ENCODE measurements around the gene EDIL3. TPM values are rescaled to one million over a fixed set of nuclear protein-coding genes. Genes with fewer than 3 reads are reported as not detected.

Gene EDIL3
- total and polyA plus RNA-seq, 2 of the 8 experiments (the other 6 are each of a cell fraction or from before 2014, with no cell fraction given): 14.7 to 47.2 TPM

GRCh38 chr5:84202136-84202535 lies 182.5 kb downstream of the EDIL3 start (continued):
- no peak for TF ChIP-seq CTCF (IDR thresholded peaks at IDR 0.05; ENCODE audit: control extremely low read depth in 1 of 3, insufficient read depth in 1 of 3, low read depth in 1 of 3, low read length in 3 of 3)
- TF ChIP-seq TBP (IDR thresholded peaks at IDR 0.05; ENCODE audit: low read depth, low read length): no peak

All from H1 (cell line).